Dermis blood vessel endothelial cell (primary cell): ENCODE data around the gene XRCC1. TPM values are rescaled to one million over a fixed set of nuclear protein-coding genes. Genes with fewer than 3 reads are reported as not detected.
"Not testable (repeated sequence)": the region's sequence is repeated elsewhere in the genome, so short reads cannot be mapped to it uniquely, and the experiment has no call there.

ENCODE experiments used
- DNase-seq: peaks from one replicate; pipeline ENCODE4 v3.0.0; 2010
- total RNA-seq: library from RNA; depleted of rRNA; stranded (reverse); fragments of >200 nt; gene quantifications from 2 replicates; pipeline ENCODE4 v1.2.3, GENCODE V29; 2014

XRCC1 gene
- total RNA-seq, 1 donor from 2014 or later: 16.8 TPM

DNA sequence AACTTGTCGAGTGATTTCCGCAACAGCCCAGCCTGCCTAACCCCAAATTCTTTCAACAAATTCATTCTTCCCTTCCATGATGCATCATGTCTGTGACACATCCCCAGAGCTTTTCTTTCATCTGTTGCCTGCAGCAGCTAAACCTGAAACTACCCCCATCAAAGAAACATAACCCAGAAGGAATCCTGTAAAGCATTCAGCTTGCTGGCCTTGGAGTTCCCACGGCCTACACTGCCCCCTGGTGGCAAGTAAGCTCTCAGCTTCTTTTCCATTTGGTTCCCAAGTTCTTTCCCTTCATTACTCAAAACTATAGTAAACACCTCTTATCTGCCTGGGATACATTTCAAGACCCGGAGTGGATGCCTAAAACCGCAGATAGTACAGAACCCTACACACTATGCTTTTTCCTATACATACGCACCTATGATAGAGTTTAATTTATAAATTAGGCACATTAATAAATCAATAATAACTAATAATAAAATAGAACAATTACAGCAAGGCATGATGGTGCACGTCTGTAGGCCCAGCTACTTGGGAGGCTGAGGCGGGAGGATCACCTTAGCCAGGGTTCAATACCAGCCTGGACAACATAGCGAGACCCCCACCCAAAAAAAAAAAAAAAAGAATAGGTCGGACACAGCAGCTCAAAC lies 55.8 kb downstream of the XRCC1 start:
- peak; percentile 92 for DNase-seq

DNA sequence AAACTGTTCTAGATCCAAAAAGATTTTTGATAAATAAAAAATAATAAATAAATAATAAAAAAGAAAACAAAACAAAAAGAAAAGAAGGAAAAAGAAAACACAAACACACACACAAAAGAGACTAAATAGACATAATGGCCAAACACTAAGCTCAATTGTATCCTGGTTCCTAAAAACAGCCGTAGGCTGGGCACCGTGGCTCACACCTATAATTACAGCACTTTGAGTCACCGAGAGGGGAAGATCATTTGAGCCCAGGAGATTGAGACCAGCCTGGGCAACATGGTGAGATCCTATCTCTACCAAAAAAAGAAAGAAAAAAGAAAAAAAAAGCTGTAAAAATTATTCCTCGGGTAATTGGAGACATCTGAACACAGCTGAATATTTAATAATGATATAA lies 57.3 kb downstream of the XRCC1 start:
- no peak for DNase-seq

- not testable (repeated sequence) for DNase-seq
Measured at GRCh38 chr19:43512399-43512798, 62.9 kb downstream of the XRCC1 start.

DNA sequence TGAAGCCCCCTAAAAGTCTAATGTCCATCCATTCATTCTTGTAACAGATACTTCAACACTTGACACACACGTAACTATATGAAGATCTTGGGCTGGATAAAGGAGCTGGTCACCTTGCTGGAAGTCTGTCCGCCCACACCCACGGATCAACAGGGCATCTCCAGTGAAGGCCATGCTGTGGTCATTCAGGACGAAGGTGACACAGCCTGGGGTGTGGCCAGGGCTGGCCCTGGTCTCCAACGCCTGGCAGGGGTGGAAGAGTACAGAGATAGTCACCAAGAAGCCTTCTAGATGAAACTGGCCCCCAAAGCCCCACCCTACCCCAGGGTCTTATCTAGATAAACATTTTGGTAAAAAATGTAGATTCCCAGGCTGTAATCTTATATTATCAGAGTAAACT lies 64.0 kb downstream of the XRCC1 start:
- no peak for DNase-seq

- DNase-seq: no peak
Measured at GRCh38 chr19:43510713-43511112, 64.6 kb downstream of the XRCC1 start.

DNA sequence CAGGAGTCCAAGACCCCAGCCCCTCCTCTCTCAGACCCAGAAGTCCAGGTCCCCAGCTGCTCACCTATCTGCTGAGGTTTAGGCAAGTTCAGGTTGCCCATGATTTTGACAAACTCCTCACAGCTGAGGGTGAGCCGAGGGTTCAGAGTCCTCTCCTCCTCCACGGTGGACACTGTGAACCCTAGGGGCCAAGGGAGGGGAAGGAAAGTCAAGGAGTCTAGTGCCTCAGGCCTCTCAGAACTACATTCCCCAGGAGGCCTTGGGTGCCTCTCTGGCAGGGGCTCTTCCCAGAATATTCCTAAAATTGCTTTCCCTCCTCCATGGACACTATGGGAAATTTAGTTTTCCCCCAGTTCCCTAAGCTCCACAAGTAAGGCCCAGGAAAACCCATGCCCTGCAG lies 67.4 kb downstream of the XRCC1 start:
- DNase-seq: no peak

- DNase-seq: no peak
Measured at GRCh38 chr19:43506629-43507028, 68.7 kb downstream of the XRCC1 start.

- DNase-seq: no peak
Measured at GRCh38 chr19:43505941-43506340, 69.4 kb downstream of the XRCC1 start.

DNA sequence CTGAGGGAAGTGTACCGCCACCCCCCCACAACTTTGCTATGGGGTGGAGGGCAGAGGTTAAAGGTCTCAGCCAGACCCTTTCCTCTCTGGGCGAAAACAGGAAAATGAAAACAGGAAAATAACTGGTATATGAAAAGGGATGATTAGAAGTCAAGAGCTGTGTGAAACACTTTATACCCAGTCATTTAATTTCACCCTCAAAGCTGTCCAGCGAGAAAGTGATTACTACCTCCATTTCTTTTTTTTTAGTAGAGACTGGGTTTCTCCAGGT lies 70.2 kb downstream of the XRCC1 start:
- no peak for DNase-seq

GRCh38 chr19:43504426-43505185 lies 70.7 kb downstream of the XRCC1 start, which contains the start of gene PHLDB3:
TSS of gene PHLDB3 (minus strand) at chr19:43504746. CDS start at chr19:43504118, 628 bp downstream.
- peak; percentile 39 for DNase-seq

DNA sequence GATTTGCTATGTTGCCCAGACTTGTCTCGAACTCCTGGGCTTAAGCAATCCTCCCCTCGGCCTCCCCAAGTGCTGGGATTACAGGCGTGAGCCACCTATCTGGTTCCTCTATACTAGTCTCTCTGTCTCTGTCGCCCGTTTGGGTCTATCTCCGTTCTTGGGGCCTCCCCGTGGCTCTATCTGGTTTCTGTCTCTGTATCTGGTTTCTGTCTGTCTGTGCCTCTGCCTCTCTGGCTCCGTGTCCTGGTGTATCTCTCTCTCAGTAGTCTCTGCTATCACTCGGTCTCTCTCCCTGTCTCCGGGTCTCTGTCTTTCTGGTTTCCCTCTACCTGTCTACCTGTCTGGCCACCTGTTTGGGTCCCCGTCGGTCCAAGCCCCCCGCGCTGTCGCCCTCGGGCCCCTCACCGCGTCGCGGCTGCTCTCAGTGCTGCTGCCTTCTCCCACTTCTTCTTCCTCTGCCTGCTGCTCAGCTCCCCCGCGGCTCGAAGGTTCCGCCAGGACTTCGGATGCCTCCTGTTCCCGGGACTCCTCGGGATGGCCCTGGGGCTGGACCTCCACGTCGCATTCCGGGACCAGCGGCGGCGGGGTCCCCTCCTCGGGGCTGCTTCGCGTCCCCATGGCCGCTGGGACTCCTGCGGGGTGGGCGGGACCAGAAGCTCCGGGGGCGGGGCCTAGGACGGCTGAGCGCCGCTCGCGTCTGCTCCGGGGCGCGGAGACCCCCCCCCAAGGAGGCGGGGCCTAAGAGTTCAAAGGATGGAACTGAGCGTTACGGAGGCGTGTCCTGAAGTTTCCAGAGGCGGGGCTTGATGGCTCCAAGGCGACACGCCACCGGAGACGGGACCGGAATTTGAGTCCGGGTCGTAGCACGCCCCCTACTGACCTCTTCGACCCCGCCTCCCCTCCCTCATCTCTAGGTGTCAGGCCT lies 71.6 kb downstream of the XRCC1 start:
- peak; percentile 94 for DNase-seq

DNA sequence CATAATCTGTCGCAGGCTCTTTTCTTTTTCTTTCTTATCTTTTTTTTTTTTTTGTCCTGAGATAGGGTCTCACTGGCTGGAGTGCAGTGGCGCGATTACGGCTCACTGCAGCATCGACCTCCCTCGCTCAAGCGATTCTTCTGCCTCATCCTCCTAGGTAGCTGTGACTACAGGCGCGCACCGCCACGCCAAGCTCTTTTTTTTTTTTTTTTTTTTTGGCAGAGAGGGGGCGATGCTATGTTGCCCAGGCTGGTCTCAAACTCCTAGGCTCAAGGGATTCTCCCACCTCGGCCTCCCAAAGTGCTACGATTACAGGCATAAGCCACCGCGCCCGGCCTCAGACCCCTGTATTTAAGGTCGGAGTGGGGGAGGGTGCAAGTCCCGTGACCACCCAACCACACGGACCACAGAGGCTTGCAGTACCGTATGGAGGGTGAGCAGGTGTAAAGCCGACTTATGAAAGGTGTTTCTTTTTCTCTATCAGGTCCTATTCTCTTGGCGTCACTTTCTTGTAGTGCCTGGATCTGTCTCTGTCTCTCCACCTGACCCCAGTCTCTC lies 72.8 kb downstream of the XRCC1 start:
- DNase-seq: no peak

DNA sequence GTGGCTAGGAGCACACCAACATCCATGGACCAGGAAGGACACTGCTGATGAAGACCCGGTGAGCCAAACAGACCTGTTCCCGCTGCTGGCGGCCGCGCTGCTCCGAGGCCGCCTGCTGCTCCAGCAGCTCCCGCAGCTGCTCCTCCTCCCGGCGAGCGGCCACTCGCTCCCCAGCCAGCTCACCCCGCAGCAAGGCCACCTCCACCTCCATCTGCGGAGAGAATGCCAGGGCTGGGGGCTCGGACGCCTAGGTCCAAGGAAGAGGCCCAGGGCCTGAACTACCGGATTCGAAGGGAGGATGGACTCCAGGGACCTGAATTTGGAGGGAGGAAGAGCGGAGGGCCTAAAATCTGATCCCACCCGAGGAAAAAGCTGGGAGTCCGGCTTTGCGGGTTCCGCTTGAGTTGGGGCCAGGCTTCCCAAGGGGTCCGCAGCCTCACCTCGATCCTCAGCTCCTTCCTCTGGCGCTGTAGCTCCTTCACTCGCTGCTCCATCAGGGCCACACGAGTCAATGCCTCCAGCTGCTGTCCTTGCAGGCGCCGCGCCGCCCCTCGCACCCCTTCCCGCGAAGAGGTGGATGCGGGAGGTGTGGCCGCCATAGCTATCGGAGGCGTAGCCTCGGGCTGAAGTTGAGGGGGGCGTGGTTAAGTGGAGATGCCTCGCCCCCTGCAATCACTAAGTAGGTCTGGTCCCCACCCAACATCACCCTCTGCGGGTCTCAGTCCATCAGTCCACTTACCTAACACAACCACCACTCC lies 73.5 kb downstream of the XRCC1 start:
- DNase-seq: no peak

DNA sequence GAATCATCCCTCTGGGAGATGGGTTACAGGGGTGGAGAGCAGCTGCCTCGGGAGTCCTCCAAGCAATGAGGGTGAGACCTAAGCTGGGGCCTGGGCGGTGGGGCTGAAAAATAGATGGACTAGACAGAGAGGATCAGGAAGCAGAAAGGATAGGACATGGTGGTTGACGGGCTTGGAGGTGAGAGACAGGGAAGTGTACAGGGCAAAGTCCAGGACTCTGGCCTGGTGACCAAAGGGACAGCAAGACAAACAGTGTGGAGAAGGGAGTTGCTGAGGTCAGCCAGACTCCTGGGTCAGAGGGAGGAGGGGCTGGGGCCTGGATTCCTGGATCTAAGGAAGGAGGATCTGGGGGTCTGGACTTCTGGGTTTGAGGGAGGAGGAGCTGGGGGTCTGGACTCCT lies 76.3 kb downstream of the XRCC1 start:
- DNase-seq: no peak

GRCh38 chr19:43498233-43498842 lies 77.0 kb downstream of the XRCC1 start:
- no peak for DNase-seq

- DNase-seq: no peak
Measured at GRCh38 chr19:43496960-43497359, 78.4 kb downstream of the XRCC1 start.

- DNase-seq: no peak
Measured at GRCh38 chr19:43495082-43495481, 80.2 kb downstream of the XRCC1 start.
